Activated CD8-positive, alpha-beta memory T cell treated with anti-CD3 and anti-CD28 coated beads for 4 hours (primary cell): Measurements from ENCODE around the gene BRAT1.

Experiments
- DNase-seq, 2 donors: peaks; one replicate each; pipeline ENCODE4 v3.0.0-alpha.2; 2020; ENCODE audit warnings: low read depth in 2 of 2

Gene BRAT1

DNA sequence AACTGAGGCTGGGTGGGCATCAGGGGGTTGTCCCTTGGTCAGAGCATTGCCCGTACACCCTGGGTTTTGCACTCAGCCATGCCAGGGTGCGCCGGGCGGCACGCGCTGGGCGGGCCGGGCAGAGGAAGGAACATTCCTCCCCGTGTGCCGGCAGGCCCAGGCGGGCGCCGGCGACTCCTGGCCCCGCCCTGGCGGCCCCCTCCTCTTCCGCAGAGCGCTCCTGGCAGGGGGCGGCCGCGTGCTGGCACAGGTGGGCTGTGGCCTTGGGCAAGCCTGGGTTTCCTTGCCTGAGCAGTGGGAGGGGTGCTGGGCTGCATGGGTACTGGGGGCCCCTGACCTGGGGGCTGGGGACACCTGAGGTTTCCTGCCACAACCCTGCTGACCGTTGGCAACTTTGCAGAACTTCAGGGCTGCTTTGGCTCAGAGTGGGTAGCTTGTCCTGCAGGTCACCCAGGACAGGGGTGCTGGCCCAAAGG lies 31.8 kb downstream of the BRAT1 start:
- no peak for DNase-seq

DNA sequence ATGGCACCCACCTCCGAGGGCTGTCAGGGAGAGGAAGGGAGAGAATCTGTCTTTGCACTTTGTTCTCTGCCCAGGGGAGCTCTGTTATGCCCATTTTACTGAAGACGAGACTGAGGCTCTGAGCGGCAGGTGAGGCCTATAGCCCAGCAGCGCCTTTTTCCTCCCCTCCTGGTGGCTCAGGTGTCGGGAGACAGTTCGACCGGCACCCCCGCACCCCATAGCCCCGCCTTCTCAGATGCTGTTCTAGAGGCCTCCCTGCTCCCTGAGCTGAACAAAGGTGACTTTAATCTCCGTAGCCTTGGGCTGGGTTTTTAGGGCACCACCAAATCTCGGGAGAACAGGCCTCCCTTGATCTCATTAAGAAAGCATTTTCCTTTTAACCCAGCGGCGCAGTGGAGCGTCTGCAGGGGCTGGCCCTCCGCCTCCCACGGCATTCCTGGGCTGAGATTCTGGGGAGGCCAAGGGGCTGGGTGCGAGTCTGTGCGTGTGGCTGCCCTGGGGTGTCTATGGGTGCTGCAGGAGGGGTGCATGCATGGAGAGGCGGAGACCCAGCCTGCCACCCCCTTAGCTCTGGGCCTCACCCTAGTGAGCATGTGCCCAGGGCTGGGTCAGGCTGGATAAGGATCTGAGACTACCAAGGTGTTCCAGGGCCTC lies 32.4 kb downstream of the BRAT1 start:
- DNase-seq: no peak

DNA sequence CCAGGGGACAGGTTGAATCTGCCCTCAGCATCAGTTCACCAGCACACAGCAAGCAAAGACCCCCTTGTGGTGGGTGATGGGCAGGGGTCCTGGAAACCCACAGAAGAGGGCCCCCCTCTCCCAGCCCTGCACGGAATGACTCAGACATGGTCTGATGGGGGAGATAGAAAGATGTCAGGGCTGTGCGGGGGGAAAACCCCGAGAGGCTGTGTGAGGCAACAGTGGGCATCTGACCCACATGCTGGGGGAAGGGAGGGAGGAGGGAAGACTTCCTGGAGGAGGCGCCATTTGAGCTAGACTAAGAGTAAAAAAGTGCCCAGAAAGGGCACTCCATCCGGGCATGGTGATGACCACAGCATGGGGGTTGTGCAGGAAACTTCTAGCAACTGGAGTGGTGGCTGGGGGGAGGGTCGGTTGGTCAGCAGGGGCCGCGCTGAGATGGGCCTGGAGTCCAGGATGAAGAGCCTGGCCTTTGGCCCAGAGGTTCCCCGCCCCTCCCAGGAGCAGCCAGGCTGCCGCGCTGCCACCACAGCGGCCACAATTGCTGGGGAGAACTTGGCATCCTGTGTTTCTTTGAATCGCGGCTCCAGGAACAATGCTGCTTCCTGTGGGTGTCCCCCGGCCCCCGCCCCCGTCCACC lies 33.3 kb downstream of the BRAT1 start:
- DNase-seq: peak; percentile 59 to 74

DNA sequence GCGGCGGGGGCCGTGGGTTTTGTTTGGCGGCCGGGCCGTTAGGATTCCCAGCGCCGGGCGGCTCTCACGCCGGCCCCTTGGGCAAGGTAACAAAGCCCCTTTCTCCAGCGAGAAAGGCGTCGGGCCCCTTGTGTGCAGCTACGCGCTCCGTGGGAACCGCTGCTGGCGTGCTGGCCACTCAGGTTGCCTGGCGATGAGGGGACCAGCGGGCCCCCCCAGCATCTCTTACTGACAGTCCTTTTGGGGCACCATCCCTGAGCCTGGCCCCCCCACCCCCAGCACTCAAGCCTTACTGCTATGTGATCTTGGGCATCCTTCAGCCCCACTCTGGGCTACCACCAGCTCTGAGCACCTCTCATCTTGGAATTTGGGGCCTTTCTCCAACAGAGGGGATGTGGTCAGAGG lies 34.0 kb downstream of the BRAT1 start:
- no peak for DNase-seq

DNA sequence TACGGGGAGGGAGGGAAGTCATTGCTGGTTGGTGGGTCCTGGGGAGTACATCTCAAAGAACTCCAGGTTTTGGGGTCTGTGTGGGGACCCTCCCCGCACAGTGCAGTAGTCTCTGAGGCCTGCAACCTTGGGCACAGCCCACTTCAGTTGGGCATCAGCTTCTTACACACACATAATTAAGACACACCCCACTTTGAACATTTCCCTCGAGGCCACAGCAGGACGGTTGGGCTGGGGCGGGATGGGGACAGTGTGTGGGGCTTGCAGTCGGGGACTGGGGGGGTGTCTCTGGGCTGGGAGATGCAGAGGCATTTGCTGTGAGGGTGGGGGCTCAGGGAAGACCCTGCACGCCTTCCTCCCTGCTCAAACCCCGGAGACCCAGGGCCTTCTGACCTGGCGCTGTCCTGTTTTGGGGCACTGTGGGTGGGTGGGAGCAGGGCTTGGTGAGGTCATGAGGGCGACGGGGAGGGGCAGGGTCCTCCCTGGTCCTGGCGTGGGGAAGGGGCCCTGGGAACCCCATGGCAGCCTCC lies 34.5 kb downstream of the BRAT1 start:
- no peak for DNase-seq

DNA sequence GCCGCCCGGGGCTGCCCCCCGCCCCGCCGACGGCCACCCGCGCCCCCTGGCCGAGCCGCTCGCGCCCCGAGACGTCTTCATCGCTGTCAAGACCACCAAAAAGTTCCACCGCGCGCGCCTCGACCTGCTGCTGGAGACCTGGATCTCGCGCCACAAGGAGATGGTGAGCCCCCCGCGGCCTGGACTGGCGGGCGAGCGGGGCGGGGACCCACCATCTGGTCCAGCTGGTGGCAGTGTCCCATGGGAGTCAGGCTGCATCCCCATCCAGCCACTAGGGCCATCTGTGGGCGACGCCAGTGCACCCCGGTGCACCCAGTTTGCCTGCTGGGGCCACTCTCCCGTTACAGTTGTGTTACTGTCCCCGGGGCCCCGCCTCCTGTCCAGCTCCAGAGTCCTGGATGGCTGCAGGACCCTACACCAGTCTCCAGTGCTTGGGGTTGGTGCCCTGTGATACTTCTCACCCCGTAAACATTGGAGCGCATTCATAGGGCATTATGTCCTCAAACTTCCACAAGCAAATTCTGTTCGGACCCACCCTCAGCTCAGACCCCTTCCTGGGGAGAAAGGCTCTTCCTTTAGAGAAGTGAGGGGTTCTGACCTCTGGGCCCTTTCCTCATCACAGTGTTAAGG lies 35.1 kb downstream of the BRAT1 start:
- DNase-seq: no peak

DNA sequence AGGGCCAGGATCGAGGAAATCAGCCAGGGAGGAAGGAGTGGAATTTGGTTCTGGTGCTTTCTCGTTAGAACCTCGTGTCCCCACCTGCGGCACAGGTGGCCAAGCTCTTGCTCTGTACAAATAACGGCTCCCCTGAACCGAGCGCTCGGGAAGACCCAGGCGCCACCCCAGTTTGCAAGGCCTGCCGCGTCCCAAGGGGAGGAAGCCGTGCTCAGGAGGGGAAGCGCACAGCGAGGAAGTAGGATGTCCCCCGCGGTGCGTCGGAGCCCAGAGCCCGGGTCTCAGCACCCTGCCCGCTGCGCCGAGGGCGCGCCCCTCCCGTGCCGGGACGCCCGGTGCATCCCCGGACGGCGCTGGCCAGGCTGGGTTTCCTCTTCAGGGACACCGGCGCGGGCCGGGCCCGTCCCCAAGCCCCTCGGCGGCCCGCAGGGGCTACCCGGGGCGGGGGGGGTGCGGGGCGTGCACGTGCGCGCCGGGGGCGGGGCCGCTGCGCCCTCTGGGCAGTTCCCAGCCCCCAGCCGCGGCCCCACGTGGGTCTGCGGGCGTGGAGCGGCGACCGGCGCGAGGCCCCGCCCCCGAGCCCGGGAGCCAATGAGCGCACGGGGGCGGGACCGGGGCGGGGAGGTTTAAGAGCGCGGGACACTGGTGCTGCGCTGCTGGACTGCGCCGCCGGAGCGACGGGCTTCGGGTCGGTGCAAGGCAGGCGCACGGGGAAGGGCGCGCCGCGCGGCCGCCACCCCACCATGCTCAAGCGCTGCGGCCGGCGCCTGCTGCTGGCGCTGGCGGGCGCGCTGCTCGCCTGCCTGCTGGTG lies 36.0 kb downstream of the BRAT1 start, which contains the start of gene LFNG:
Gene LFNG, plus strand, starts transcription at position 656 of the 812 bp plus-strand sequence. Its CDS starts 88 bp downstream, at position 744.
- peak; percentile 65 to 73 for DNase-seq

DNA sequence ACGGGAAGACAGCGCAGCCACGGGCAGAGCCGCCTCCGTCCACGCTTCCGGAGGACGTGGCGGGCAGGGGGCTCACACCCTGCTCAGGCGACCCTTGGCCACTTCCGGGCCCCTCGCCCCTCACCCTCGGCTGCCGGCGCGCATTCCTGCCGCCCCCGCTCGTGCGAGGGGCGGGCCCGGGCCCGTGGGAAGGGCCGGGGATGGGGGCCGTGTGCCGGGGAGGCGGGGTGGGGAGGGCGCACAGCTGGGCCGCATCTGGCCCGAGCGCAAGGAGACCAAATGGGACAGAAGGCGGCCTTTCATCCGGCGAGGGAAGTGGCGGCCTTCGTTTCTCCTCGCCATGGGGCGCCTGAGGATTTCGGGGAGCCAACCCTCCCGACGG lies 36.6 kb downstream of the BRAT1 start:
- no peak for DNase-seq

DNA sequence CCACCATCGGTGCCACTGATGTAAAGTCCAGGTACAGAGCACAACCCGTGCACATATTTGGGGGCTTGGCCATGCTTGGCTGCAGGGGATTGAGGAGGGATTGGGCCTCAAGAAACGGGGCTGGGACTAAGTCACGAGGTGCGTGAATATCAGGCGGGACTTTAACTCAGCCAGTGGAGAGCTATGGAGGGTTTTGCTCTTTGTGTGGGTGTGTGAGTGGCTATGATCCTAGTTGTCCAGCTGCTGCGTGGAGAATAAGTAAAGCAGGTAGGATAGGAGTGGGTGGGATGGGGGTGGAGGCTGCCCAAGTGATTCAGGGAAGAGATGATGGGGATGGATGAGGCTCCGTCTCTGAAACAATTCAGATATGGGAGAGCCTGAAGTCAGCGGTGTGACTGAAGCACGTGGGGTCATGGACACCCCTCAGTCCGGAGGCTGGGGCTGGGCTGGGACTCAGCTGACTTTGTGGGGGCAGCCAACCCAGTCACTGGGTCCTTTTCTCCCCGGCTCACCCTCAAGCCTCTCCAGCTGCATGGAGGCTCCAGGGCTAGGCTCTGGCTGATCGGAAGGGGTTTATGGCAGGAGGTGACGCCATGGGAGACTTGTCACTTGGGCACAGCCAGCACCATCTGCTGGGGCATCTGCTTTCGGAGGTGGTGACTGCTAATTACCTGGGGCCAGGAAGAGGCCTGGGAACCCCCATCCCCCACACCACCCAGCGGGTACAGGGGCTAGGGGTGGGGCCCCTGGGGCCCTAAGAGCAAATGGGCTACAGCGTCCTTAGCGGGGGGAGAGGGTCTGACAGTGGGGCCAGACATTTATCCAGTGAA lies 37.4 kb downstream of the BRAT1 start:
- DNase-seq: no peak

DNA sequence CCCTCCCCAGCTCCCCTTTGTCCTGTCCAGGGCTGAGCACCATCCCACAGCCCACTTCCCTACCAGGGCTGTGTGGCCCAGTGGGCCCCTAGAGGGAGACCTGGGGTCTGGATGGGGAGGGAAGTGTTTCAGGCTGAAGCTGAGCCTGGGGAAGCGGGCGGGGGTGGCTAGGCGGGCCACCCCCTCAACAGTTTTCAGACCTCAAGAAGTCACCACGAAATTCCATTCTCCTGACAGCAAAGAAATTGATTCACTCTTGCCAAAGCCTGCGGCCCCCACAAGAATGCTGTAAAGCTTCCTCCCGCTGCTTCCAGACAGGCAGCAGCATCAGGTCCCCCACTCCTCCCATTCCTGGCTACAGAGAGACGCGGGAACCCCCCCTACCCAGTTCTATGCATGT lies 38.3 kb downstream of the BRAT1 start:
- DNase-seq: no peak

DNA sequence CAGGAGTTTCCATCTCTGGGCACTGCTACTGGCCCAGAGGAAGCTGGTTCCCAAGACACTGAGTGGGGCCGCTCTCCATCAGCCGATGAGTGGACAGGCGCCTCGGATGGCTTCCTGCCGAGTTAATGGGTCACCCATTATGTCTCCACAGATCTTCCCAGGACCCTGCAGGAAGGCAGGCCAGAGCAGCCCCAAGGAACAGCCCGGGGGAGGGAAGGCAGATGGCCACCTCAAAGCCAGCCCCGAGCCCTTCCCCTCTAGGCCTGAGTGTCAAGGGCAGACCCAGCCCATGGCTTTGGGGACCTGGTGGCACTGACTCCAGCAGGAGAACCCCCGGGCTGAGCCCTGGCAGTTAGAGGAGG lies 39.1 kb downstream of the BRAT1 start:
- no peak for DNase-seq

DNA sequence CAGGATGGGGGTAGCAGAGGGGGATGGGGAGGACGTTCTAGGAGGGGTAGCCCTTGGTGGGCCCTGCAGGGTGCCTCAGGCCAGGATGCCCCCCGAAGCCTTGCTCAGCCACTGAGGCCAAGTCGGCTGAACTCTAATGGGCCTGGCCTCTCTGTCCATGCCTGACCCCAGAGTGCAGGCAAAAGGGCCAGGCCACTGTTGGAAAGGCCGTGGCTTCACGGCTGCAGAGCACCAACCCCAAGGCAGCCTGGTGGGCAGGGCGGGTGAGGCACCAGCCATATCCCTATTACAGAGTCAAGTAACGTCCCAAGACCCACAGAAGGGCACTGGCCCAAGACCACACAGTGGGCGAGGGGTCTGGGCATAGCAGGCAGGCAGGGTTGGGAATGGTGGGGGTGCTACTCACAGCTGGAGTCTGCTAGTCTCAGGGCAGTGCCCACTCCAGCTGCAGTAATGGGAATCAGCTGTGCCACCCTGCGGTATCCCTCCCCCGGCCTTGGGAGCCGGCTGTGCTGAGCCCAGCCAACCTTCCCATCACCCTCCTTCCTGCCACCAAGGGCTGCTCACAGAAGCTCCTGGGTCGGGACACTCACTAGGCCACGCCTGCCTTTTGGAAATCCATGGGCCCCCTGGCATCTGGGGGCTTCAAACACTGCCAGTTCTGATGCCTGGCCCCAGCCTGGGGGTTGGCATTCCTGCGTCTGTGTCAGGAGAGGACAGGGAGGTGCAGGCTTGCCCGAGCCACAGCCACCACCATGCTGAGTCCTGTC lies 39.7 kb downstream of the BRAT1 start:
- DNase-seq: no peak

DNA sequence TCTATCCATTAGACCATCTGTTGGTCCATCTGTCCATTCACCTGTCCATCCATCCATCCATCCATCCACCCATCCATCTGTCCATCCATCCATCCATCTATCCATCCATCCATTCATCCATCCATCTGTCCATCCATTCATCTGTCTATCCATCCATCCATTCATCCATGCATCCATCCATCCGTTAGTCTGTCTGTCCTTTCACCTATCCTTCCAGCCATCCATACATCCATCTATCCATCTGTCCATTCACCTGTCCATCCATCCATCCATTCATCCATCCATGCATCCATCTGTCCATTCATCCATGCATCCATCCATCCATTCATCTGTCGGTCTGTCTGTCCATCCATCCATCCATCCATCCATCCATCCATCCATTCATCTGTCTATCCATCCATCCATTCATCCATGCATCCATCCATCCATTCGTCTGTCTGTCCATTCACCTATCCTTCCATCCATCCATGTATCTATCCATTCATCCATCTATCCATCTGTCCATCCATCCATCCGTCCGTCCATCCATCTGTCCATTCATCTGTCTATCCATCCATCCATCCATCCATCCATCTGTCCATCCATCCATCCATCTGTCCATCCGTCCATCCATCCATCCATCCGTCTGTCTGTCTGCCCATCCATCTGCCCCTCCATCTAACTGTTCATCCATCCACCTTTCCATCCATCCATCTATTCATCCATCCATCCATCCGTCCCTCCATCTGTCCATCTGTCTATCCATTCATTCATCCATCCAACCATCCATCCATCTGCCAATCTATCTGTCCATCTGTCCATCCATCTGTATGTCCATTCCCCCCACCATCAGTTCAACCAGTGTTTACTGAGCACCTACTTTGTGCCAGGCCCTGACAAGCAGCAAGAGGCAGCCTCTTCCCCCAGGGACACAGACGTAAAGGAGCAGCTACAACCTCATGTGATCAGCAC lies 40.6 kb downstream of the BRAT1 start:
- no peak for DNase-seq

DNA sequence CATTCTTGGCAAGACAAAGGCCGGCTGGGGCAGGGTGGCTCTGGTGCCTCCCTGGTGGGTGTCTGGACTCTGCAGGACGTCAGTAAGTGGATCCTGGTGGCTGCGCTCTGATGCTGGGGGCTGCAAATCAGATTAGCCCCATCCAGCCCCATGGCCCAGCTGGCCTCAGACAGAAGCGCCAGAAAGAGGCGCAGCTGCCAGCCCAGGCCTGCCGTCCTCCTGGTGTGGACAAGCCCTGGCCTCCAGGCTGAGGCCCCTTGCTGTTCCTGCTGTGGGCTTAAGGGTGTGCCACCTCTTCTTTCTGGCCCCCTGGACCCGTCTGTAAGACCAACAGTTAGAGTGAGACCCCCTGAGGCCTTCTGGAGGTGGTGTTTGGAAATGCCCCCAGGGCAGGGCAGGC lies 41.6 kb downstream of the BRAT1 start:
- DNase-seq: no peak

DNA sequence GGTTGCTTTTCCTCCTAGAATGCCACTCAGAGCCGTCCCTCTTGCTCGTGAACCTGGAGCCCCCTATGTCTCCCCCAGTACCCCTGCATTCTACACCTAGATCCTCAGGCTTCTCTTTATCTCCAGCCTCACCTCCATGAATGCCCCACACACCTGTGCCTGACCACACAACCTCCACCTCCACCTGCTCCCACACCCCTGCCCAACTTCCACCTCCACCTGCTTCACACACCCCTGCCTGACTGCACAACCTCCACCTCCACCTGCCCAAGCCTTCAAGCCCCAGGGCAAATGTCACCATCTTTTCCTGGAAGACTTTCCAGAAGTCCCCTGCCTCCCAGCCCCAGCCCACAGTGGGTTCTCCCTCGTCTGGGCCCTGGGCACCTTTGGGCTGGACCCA lies 42.6 kb downstream of the BRAT1 start:
- DNase-seq: no peak

DNA sequence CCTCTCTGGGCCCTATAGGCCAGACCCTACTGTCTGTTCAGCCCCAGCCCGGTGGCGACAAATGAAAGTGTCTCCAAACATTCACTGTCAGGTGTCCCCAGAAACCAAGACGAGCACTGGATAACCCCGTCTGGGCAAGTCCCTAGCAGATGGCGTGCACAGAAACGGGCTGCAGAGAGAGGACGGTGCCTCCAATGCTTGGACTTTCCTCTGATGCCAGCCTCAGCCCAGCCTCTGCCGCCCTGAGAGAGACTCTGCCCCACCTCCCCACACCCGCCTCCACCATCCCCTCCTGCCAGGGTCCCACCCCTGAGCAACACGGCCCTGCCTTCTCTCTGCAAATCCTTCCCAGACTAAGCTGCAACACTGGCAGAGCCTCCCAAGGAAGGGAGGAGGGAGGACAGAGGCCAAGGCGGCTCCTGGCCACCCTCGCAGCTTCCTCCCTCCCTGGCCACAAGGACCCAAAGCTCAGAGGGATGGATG lies 43.1 kb downstream of the BRAT1 start:
- no peak for DNase-seq

DNA sequence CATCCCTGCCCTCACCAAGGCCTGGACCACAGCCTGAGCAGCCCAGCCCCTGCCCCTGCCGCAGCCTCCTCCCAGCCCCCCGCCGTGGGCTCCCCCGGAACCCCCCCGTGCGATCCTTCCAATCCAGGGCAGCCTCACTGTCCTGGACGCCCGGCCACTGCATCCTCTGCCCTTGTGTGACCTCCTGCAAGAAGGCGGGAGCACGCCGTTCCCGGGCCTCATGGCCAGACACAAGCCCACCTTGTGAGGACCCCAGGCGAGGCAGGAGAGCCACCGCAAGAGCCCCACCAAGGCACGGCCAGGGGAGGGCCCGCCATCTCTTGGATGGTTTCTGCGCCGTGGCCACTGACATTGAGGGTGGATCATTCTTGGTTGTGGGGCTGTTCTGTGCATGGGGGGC lies 43.6 kb downstream of the BRAT1 start:
- DNase-seq: no peak

DNA sequence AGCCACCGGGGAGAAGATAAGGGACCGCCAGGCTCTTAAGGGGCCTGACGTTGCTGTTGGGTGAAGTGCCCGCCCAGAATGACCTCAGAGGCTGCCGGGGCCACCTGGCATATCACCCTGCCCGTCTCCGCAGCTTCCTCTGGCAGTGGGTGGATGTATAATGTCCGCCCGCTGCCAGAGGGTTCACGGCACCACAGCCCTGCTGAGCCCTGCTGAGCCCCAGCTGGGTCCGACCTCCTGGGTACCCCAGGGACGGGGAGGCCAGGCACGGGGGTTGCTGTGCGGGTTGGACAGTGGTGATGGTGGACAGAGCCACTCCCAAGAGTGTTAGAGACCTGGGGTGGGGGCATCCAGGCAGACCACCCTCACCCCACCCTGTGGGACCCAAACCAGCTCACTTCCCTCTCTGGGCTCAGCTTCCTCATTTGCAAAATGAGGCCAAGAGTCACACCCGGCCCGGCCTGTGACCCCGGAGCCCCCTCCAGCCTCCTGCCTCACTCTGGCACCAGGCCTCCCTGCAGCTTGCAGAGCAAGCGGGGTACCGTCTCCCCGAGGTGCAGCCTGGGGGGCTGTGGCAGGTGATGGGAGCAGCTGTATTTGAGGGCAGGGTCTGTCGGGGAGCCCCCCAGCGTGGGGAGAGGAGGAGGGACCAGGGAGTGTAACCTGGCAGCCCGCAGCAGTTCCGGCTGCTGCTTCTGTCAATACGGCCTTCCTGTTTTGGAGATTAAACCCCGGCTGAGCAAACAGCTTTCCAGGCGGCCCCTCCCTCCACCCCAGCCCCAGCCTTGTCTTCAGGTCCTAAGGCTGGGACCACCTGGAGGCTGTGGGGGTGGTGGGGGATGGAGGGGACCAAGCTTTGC lies 44.2 kb downstream of the BRAT1 start:
- DNase-seq: no peak
